Body of pancreas (tissue), 4 donors: ENCODE data around the gene MSI2.

ENCODE experiments used
- POLR2A ChIP-seq, 3 donors: fragments of 450-650 bp; IDR thresholded peaks; one replicate each; pipeline ENCODE4 v1.6.1; 2016; ENCODE audit warnings: antibody characterized with exemption in 3 of 3, mild to moderate bottlenecking in 2 of 3
- TF ChIP-seq, protein P1 (sequence below), 7 experiments: fragments of 450-650 bp in 4 of 7; fragments of 200-600 bp in 3 of 7; sonication (generic) in 3 of 7; IDR thresholded peaks; one replicate each; pipeline ENCODE4 v1.5.1; 2016 to 2019; ENCODE audit warnings: antibody characterized with exemption in 7 of 7

DNA sequence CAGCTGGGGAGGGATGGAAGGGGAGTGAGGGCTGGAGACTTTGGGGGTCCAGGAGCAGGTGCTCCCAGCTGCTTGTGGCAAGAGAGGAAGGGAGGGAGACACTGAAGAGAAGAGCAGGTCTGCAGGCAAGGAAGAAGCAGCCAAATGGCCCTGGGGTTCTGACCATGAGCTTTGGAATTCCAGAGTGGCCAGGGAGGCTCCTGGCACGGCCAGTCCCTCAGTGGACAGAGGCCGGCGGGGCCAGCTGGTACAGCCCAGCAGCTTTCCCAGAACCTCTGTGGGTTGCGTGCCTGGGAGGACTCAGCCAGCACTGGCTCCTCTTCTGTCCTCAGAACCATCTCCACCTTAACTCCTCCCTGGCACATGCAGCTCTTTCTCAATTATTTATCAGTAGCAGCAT is 233.0 kb downstream of the MSI2 start:
- TF ChIP-seq, protein P1, sequence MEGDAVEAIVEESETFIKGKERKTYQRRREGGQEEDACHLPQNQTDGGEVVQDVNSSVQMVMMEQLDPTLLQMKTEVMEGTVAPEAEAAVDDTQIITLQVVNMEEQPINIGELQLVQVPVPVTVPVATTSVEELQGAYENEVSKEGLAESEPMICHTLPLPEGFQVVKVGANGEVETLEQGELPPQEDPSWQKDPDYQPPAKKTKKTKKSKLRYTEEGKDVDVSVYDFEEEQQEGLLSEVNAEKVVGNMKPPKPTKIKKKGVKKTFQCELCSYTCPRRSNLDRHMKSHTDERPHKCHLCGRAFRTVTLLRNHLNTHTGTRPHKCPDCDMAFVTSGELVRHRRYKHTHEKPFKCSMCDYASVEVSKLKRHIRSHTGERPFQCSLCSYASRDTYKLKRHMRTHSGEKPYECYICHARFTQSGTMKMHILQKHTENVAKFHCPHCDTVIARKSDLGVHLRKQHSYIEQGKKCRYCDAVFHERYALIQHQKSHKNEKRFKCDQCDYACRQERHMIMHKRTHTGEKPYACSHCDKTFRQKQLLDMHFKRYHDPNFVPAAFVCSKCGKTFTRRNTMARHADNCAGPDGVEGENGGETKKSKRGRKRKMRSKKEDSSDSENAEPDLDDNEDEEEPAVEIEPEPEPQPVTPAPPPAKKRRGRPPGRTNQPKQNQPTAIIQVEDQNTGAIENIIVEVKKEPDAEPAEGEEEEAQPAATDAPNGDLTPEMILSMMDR (IDR thresholded peaks at IDR 0.05), result no peak
- no peak for TF ChIP-seq POLR2A (IDR thresholded peaks at IDR 0.05)
